Calu3 (cell line): ENCODE results near the gene PAX8. TPM values are rescaled to one million over a fixed set of nuclear protein-coding genes. Genes with fewer than 3 reads are reported as not detected.
"Not testable (repeated sequence)": the region's sequence is repeated elsewhere in the genome, so short reads cannot be mapped to it uniquely, and the experiment has no call there.

Source experiments
- BruUV-seq: library from RNA; stranded (reverse); fragments of 400-500 nt; replicated peaks from 2 replicates; lab custom pipeline; 2021; lab: Mats Ljungman, UMichigan
- CTCF ChIA-PET: fragments of 300-600 bp; sonication (Branson Sonifier 250); formaldehyde crosslinking; loops from one replicate; lab custom pipeline; 2022; ENCODE audit warnings: antibody characterized with exemption; lab: Charles Lee
- DNase-seq: peaks from one replicate; pipeline ENCODE4 v3.0.0; 2022
- H3K27ac Mint-ChIP-seq: one replicate; pipeline ENCODE4 v1.8.0; 2022; ENCODE audit warnings: mixed read lengths; ENCODE audit not compliant: unreplicated experiment
- H3K27me3 Mint-ChIP-seq: one replicate; pipeline ENCODE4 v1.8.0; 2022; ENCODE audit warnings: mixed read lengths; ENCODE audit not compliant: unreplicated experiment
- H3K36me3 Mint-ChIP-seq: one replicate; pipeline ENCODE4 v1.8.0; 2022; ENCODE audit warnings: mild to moderate bottlenecking, moderate library complexity, mixed read lengths; ENCODE audit not compliant: insufficient read depth, unreplicated experiment
- H3K4me1 Mint-ChIP-seq: one replicate; pipeline ENCODE4 v1.8.0; 2022; ENCODE audit warnings: mild to moderate bottlenecking, low read depth, mixed read lengths; ENCODE audit not compliant: unreplicated experiment
- H3K4me3 Mint-ChIP-seq: one replicate; pipeline ENCODE4 v1.8.0; 2022; ENCODE audit warnings: mild to moderate bottlenecking, low read depth, moderate library complexity, mixed read lengths; ENCODE audit not compliant: unreplicated experiment
- H3K9me3 Mint-ChIP-seq: one replicate; pipeline ENCODE4 v1.8.0; 2022; ENCODE audit warnings: low read depth, mixed read lengths; ENCODE audit not compliant: unreplicated experiment
- intact Hi-C: fragments of 100-400 bp; cut with micrococcal nuclease; formaldehyde crosslinking; loops from one replicate; pipeline ENCODE4 v1.10.0; 2022; ENCODE audit not compliant: unreplicated experiment
- total RNA-seq: library from RNA; stranded (reverse); gene quantifications from 2 replicates; pipeline ENCODE4 v1.2.3, GENCODE V29; 2022
- TF ChIP-seq, protein P1 (sequence below): fragments of 200-600 bp; IDR thresholded peaks from one replicate; pipeline ENCODE4 v1.8.0; 2022; ENCODE audit warnings: antibody characterized with exemption; ENCODE audit not compliant: unreplicated experiment

Gene PAX8
- total RNA-seq, 1 experiment from 2014 or later: 12.2 TPM

DNA sequence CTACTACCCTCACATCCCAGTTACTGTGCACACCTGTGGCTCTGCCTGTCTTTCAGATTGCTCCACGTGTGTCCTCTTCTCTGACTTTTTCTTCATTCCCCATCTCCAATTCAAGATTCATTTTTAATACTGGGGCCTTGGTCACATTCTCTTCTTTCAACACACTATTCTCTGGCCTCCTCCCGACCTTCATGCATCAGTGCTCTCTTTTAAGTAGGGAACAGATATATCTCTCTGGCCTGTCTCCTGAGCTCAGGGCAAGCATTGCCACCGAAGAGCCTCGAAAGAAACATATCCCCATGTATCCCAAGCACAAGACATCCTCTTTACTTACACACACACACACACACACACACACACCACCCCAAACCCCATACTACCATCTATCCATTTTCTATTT, 21.6 kb upstream of the PAX8 start:
- H3K27ac Mint-ChIP-seq: no peak overlapping the region
- H3K9me3 Mint-ChIP-seq: peaks cover 6% of the 10 kb centered on the region
- CTCF ChIA-PET: no interaction called here
- BruUV-seq: no TSS peak
- no peak for DNase-seq
- H3K36me3 Mint-ChIP-seq: peaks cover 6% of the 10 kb centered on the region
- intact Hi-C loops: no loop called here
- H3K27me3 Mint-ChIP-seq: no peaks in the 10 kb centered on the region
- no peaks in the 10 kb centered on the region for H3K4me1 Mint-ChIP-seq
- TF ChIP-seq, protein P1, sequence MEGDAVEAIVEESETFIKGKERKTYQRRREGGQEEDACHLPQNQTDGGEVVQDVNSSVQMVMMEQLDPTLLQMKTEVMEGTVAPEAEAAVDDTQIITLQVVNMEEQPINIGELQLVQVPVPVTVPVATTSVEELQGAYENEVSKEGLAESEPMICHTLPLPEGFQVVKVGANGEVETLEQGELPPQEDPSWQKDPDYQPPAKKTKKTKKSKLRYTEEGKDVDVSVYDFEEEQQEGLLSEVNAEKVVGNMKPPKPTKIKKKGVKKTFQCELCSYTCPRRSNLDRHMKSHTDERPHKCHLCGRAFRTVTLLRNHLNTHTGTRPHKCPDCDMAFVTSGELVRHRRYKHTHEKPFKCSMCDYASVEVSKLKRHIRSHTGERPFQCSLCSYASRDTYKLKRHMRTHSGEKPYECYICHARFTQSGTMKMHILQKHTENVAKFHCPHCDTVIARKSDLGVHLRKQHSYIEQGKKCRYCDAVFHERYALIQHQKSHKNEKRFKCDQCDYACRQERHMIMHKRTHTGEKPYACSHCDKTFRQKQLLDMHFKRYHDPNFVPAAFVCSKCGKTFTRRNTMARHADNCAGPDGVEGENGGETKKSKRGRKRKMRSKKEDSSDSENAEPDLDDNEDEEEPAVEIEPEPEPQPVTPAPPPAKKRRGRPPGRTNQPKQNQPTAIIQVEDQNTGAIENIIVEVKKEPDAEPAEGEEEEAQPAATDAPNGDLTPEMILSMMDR: no peak
- H3K4me3 Mint-ChIP-seq: no peak overlapping the region

DNA sequence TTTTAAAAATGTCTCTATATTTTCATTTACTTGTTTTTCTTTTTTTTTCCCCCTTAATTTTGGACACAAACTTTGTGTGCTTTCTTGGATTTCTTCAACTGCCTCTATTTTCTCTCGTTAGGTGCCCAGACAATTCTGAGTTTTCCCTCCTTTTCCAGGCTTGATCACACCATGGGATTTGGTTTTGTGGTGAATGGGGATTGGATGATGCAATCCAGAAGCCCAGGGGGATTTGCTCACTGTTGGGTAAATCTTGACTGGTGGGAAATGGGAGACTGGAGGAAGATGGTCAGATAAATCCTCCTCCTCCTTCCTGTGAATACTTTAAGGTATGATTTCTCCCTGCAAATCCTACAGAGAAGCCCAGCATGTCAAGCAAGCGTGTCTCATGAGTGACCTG, 19.5 kb upstream of the PAX8 start:
- DNase-seq: no peak
- CTCF ChIA-PET: no interaction called here
- TF ChIP-seq, protein P1: no peak
- intact Hi-C loops: no loop called here
- Mint-ChIP-seq H3K36me3 (peaks cover 6% of the 10 kb centered on the region), H3K4me1 (peaks cover 6% of the 10 kb centered on the region), H3K9me3 (peaks cover 9% of the 10 kb centered on the region), H3K27me3 (no peaks in the 10 kb centered on the region), H3K4me3 (no peak overlapping the region), H3K27ac (peak overlapping the region; percentile 44)
- BruUV-seq: no TSS peak

DNA sequence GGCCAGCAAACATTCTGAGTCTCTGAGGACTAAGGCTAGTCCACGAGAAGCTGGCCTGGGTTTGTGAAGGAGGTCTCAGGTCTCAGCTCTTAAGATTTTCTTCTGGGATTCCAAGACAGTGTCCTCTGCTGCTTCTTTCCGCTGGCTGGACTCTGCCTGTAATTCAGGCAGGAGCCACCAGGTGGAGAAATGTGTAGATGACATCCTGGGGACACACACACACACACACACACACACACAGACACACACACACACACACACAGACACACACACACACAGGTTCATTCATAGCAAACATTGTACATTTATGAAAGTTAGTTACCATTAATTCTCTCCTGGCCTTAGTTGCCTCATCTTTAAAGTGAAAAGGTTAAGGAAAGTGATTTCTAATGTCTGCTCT, 18.9 kb upstream of the PAX8 start:
- DNase-seq, H3K9me3 Mint-ChIP-seq, H3K36me3 Mint-ChIP-seq, H3K4me3 Mint-ChIP-seq, H3K4me1 Mint-ChIP-seq, BruUV-seq, H3K27me3 Mint-ChIP-seq, CTCF ChIA-PET, intact Hi-C loops: not testable (repeated sequence)
- H3K27ac Mint-ChIP-seq: peak overlapping the region; percentile 44

DNA sequence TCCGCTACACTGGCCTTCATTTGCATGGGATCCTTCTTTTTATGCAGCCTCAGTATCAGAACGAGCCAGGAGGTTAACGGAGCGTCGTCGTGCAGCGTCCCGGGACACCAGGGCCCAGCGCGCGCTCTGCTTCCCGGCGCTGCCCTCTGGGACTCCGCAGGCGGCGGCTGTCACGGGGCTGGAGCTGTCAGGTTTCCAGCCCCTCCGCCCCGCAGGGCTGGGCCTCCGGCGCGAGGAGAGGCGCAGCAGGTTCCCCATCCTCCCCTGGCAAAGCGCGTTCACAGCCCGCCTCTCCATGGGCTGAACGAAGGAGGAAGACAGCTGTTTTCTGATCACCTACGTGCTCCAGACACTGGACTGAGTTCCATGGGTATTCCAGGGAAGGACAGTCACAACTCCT, 12.5 kb upstream of the PAX8 start:
- no peaks in the 10 kb centered on the region for H3K27me3 Mint-ChIP-seq
- CTCF ChIA-PET: no interaction called here
- H3K27ac Mint-ChIP-seq: no peak overlapping the region
- DNase-seq: no peak
- TF ChIP-seq, protein P1: no peak
- intact Hi-C loops: no loop called here
- H3K36me3 Mint-ChIP-seq: peaks cover 22% of the 10 kb centered on the region
- BruUV-seq: no TSS peak
- no peak overlapping the region for H3K4me3 Mint-ChIP-seq
- H3K9me3 Mint-ChIP-seq: peaks cover 10% of the 10 kb centered on the region
- H3K4me1 Mint-ChIP-seq: peaks cover 37% of the 10 kb centered on the region

DNA sequence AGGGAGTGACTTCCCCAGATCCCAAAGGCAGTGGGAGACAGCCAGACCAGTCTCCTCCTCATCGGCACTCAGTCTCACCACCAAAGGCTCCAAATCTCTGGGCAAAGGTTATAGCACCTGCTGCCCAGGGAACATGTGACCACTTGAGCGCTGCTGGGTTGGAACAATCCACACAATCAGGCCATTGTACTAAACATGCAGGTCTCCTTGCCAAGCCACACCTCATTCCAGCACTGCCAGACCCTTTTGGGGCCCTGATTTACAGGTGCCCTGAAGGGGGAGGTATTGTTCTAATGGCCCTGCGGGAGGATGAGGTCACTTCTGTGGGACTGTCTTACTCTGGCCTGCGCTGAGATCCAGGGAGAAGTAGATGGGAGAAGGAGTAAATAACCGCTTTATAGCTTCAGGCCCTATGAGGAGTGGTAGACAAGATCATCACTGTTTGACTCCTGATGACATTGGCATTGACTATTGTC, 10.0 kb upstream of the PAX8 start:
- intact Hi-C loops, H3K9me3 Mint-ChIP-seq, BruUV-seq, H3K27me3 Mint-ChIP-seq: not testable (repeated sequence)
- peak; percentile 83 for DNase-seq
- Mint-ChIP-seq H3K36me3 (peaks cover 37% of the 10 kb centered on the region), H3K27ac (peak overlapping the region; percentile 98), H3K4me3 (peak overlapping the region; percentile 9), H3K4me1 (peaks cover 46% of the 10 kb centered on the region)
- CTCF ChIA-PET: interaction anchor here (0.8 kb wide), 1 partner anchor 84 kb away, joined by 4 read pairs; no protein-coding TSS in a partner anchor

DNA sequence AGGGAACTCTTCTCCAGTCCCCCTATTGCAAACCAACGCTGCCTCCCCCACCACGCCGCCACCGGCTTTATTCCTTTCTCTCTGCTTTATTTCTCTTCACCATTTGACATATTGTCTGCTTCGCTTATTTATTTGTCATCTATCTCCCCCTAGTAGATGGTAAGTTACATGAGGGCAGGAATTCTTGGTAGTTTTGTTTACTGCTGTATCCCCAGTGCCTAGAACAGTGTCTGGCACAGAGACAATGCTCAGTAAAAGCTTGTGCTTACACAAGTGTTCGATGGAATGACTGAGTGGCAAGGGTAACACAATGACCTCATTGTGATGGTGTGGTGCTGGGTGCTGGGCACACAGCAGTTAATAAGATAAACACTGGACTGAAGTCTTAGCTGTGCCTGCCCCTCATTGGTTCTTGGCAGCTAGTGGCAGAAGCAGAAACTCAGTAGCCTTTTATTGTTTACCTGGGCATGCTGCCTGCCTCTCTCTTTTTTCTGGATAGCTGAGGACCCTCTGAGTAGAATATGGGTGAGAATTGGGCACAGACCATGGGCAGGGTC, 9.5 kb upstream of the PAX8 start:
- TSS peak; percentile 53 for BruUV-seq
- peaks cover 51% of the 10 kb centered on the region for H3K4me1 Mint-ChIP-seq
- CTCF ChIA-PET: interaction anchor here (0.8 kb wide), 1 partner anchor 84 kb away, joined by 4 read pairs; no protein-coding TSS in a partner anchor
- intact Hi-C loops, H3K9me3 Mint-ChIP-seq, H3K27me3 Mint-ChIP-seq, DNase-seq: not testable (repeated sequence)
- peaks cover 42% of the 10 kb centered on the region for H3K36me3 Mint-ChIP-seq
- peak overlapping the region; percentile 98 for H3K27ac Mint-ChIP-seq
- H3K4me3 Mint-ChIP-seq: peak overlapping the region; percentile 9
